Panc1 (cell line): ENCODE measurements around the gene STAP2.

ENCODE experiments used
- POLR2AphosphoS5 ChIP-seq: IDR thresholded peaks from 2 replicates; pipeline ENCODE4 v1.6.1; 2012; ENCODE audit warnings: mild to moderate bottlenecking, low read depth, low read length, moderate library complexity
- SIN3A ChIP-seq: IDR thresholded peaks from 2 replicates; pipeline ENCODE4 v1.6.1; 2012; ENCODE audit warnings: low read depth, mild to moderate bottlenecking, low read length, moderate library complexity, borderline replicate concordance; ENCODE audit not compliant: insufficient read depth
- TF ChIP-seq, protein P1 (sequence below): fragments of 450-650 bp; IDR thresholded peaks from 2 replicates; pipeline ENCODE4 v1.5.1; 2017; ENCODE audit warnings: mild to moderate bottlenecking

DNA sequence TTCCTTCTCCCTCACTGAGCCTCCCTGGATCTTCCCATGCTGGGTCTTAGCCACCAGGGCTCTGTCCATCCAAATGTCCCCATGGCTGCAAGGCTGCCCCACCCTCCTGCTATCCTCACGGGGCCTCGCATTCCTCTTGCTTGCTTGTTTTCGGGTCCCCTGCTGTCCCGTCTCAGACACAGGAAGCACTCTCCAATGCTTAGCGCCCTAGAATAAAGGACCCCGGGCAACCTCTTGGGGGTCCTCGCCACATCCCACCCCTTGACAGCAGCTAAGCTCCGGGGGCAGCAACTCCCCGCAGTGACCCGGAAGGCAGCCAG is 38.0 kb upstream of the STAP2 start:
- TF ChIP-seq, protein P1, sequence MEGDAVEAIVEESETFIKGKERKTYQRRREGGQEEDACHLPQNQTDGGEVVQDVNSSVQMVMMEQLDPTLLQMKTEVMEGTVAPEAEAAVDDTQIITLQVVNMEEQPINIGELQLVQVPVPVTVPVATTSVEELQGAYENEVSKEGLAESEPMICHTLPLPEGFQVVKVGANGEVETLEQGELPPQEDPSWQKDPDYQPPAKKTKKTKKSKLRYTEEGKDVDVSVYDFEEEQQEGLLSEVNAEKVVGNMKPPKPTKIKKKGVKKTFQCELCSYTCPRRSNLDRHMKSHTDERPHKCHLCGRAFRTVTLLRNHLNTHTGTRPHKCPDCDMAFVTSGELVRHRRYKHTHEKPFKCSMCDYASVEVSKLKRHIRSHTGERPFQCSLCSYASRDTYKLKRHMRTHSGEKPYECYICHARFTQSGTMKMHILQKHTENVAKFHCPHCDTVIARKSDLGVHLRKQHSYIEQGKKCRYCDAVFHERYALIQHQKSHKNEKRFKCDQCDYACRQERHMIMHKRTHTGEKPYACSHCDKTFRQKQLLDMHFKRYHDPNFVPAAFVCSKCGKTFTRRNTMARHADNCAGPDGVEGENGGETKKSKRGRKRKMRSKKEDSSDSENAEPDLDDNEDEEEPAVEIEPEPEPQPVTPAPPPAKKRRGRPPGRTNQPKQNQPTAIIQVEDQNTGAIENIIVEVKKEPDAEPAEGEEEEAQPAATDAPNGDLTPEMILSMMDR, result no peak
- TF ChIP-seq SIN3A, result no peak
- no peak for TF ChIP-seq POLR2AphosphoS5
